ENCODE results near the gene NDOR1. TPM values are rescaled to one million over a fixed set of nuclear protein-coding genes. Genes with fewer than 3 reads are reported as not detected.
A peak's percentile ranks its signal among the peaks of the same experiment; 100 is the strongest.

Gene NDOR1
- total RNA-seq, 4 donors from 2014 or later: 9.4 to 20.1 (median 14.3) TPM

GRCh38 chr9:137168573-137168903, 37.0 kb upstream of the NDOR1 start:
- Histone ChIP-seq H3K4me1 (peaks cover 0 to 36% (median 16%) of the 10 kb centered on the region in 4 donors), H3K36me3 (no peaks in the 10 kb centered on the region), H3K9me3 (no peaks in the 10 kb centered on the region), H3K4me3 (peak overlapping the region in 3 of 4 donors; percentile 13 to 41 (median 22)), H3K27me3 (peaks cover 9 to 71% of the 10 kb centered on the region in 2 donors), H3K27ac (no peak overlapping the region)
- DNase-seq (ENCODE audit: low spot score in 2 of 2): no peak
- no peak for TF ChIP-seq EP300 (IDR thresholded peaks at IDR 0.05)
- TF ChIP-seq CTCF (IDR thresholded peaks at IDR 0.05): no peak
- TF ChIP-seq POLR2A (IDR thresholded peaks at IDR 0.05): no peak
- 0% methylated on average over 8 to 35 of the region's 36 CpGs for WGBS, 2 donors

- DNase-seq (ENCODE audit: low spot score in 2 of 2): no peak
- no peak overlapping the region for H3K27ac ChIP-seq
- no peaks in the 10 kb centered on the region for H3K9me3 ChIP-seq
- TF ChIP-seq EP300 (IDR thresholded peaks at IDR 0.05) (no peak), CTCF (IDR thresholded peaks at IDR 0.05) (no peak), POLR2A (IDR thresholded peaks at IDR 0.05) (no peak)
- WGBS, 2 donors: 0 to 1% methylated on average over 10 to 84 of the region's 124 CpGs
- no peaks in the 10 kb centered on the region for H3K36me3 ChIP-seq
- H3K4me1 ChIP-seq: peaks cover 0 to 33% (median 16%) of the 10 kb centered on the region in 4 donors
- peak overlapping the region in 3 of 4 donors; percentile 13 to 41 (median 22) for H3K4me3 ChIP-seq
- peaks cover 9 to 65% of the 10 kb centered on the region in 2 donors for H3K27me3 ChIP-seq
Measured at GRCh38 chr9:137168904-137169856, 36.3 kb upstream of the NDOR1 start.

- Histone ChIP-seq H3K27me3 (peaks cover 9 to 57% of the 10 kb centered on the region in 2 donors), H3K9me3 (no peaks in the 10 kb centered on the region), H3K4me3 (peak within 1 kb of the TSS in 3 of 4 donors; percentile 13 to 41 (median 22)), H3K4me1 (peaks cover 0 to 35% (median 16%) of the 10 kb centered on the region in 4 donors), H3K27ac (no peak within 1 kb of the TSS), H3K36me3 (no peaks in the 10 kb centered on the region)
- WGBS, 2 donors: 10 to 30% methylated on average over 2 to 38 of the region's 41 CpGs
- no peak for DNase-seq (ENCODE audit: low spot score in 2 of 2)
- TF ChIP-seq EP300 (IDR thresholded peaks at IDR 0.05) (no peak), CTCF (IDR thresholded peaks at IDR 0.05) (no peak), POLR2A (IDR thresholded peaks at IDR 0.05) (no peak)
Measured at GRCh38 chr9:137169896-137170358, 35.6 kb upstream of the NDOR1 start, which contains the start of gene LRRC26. TSS of gene LRRC26 (minus strand) at chr9:137170051. CDS start at chr9:137169943, 108 bp downstream.

GRCh38 chr9:137170486-137171148, 34.9 kb upstream of the NDOR1 start:
- 42 to 46% methylated on average over 8 to 14 of the region's 14 CpGs for WGBS, 2 donors
- Histone ChIP-seq H3K9me3 (no peaks in the 10 kb centered on the region), H3K4me1 (peaks cover 0 to 41% (median 16%) of the 10 kb centered on the region in 4 donors), H3K4me3 (no peak overlapping the region), H3K36me3 (no peaks in the 10 kb centered on the region), H3K27me3 (peaks cover 9 to 51% of the 10 kb centered on the region in 2 donors), H3K27ac (no peak overlapping the region)
- no peak for DNase-seq (ENCODE audit: low spot score in 2 of 2)
- TF ChIP-seq CTCF (IDR thresholded peaks at IDR 0.05) (no peak), POLR2A (IDR thresholded peaks at IDR 0.05) (no peak), EP300 (IDR thresholded peaks at IDR 0.05) (no peak)
